SKM-1 treated with dmso at 0.1 percent for 144 hours (cell line): ENCODE results near the gene ZNF543.
"Not testable (repeated sequence)": the region's sequence is repeated elsewhere in the genome, so short reads cannot be mapped to it uniquely, and the experiment has no call there.

Experiments
- DNase-seq: peaks from one replicate; lab custom pipeline; 2025; ENCODE audit not compliant: unreplicated experiment; lab: John Stamatoyannopoulos, UW

ZNF543 gene

DNA sequence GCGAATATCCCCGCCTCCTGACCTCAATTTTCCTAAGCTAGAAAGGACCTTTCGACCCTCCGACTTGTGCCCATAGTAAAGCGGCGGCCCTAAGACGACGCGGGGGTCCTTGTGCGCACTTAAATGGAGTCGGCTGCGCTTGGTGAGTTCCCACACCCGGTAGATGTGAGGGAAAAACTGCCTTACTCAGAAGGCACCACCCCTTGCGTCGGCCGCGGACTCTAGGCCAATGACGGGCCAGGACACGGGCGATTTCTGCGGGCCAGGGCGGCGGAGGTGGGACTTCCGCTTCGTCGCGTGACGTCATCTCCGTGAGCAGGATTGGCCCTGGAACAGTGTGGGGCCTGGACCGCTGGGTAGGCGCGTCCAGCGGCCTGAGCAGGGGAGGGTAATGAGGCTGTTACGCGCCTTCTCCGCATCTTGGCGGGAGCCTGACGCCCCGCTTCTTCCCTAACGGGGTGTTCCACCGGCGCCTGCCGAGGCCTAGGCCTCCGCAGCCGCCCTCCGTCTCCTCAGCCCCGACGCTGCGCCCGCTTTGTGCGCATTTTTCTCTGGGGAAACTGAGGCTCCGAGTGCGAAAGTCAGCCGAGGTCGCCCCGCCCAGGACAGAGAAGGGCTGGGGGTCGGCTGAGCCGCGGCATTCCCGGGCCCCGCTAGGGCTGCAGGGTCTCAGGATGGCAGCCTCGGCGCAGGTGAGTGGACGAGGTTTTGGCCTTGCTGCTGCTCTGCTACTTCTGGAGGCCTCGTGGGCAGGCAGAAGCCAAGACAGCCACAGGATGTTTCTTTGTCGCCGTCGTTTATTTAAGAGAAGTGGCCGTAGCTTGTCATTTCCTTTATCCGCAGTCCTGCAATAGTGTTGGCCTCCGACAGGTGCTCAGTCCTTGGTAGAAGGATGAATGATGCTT, at the start of gene ZNF543:
TSS of gene ZNF543 (plus strand) at position 293 of the 905 bp plus-strand sequence. CDS start at position 675, 382 bp downstream.
- DNase-seq, result peak; percentile 71

DNA sequence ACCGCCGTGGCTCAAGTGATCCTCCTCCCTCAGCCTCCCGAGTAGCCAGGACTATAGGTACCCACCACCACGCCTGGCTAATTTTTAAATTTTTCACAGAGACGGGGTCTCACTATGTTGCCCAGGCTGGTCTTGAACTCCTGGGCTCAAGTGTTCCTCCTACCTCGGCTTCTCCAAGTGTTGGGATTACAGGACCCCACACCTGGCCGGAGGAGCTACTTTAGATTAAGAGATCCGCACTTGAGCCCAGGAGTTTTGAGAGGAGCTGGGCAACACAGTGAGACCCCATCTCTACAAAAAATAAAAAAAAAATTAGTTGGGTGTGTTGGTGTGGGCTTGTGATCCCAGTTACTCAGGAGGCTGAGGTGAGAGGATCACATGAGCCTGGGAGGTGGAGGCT, 49.0 kb upstream of the ZNF543 start:
- DNase-seq, result no peak

DNA sequence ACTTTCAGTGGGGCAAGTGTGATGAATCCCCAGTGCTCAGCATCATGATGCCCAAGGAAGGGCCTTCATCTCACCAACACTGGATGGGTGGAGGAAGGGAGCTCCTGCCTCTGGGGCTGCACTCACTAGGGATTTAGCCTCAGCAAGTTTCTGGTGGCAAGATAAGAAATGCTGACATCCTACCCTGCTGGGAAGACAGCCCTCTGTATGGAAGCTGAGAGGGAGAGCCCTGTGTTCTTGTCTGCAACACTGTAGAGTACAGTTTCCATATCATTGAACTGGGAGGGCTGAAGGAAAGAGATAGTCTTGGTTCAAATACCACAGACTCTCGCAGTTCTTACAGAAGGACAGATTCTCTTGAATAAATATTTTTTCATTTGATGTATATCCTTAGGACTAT, 47.3 kb upstream of the ZNF543 start:
- DNase-seq, result no peak

DNA sequence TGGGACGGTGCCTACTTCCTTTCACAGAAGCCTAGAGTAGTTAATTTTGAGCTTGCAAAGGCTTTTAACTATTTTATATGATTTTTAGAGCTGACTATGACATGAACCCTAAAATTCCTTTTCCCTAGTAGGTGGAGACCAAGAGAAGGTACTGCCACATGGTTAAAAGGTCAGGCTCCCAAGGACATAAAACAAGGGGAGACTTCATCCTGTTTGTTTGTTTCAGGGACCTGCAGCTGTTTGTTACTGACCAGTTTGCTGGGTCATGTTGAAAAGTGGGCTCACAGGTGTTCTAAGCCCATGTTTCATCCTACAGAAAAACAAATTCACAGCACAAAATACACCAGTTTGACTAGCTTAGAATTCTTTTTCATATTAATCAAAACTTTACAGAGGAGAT, 43.8 kb upstream of the ZNF543 start:
- no peak for DNase-seq

DNA sequence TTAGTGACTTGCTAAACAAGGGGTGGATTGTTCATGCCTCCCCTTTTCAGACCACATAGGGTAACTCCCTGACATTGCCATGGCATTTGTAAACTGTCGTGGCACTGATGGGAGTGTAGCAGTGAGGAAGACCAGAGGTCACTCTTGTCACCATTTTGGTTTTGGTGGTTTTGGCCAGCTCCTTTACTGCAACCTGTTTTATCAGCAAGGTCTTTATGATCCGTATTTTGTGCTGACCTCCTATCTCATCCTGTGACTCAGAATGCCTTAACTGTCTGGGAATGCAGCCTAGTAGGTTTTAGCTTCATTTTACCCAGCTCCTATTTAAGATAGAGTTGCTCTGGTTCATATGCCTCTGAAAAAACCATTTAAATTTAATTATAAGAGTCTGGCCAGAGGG, 41.8 kb upstream of the ZNF543 start:
- DNase-seq, result not testable (repeated sequence)

DNA sequence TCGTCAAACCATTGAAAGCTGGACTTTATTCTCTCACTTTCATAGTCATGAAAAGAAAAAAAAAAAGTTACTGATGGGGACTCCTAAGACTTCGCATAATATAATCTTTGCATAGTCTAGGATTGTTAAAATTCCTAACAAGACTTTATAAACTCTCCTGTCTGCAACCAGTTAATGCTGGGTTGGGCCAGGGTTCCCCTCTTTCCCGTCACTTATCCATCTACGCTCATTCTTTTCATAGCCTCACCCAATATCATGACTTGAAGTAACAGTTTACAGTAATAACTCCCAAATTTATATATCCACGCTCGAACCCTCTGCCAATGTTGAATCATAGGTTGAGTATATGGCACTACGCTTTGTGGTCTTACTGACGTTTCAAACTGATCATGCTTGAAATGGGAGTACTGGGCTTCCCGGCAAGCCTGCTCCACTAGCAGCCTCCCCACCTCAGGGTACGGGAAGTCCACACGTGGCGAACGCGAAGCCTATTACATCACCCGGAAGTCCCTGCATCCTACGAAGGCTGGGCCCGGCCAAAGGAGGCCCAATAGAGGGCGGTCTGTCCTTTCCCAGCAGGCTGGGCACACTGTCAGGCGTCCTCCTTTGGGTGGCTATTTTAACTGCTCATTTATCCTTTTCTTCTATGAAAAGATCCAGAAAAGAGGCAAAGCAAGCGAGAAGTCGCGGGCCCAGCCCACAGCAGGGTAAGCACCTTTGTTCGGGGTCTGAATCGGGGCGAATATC, 40.7 kb upstream of the ZNF543 start:
- peak; percentile 60 for DNase-seq

DNA sequence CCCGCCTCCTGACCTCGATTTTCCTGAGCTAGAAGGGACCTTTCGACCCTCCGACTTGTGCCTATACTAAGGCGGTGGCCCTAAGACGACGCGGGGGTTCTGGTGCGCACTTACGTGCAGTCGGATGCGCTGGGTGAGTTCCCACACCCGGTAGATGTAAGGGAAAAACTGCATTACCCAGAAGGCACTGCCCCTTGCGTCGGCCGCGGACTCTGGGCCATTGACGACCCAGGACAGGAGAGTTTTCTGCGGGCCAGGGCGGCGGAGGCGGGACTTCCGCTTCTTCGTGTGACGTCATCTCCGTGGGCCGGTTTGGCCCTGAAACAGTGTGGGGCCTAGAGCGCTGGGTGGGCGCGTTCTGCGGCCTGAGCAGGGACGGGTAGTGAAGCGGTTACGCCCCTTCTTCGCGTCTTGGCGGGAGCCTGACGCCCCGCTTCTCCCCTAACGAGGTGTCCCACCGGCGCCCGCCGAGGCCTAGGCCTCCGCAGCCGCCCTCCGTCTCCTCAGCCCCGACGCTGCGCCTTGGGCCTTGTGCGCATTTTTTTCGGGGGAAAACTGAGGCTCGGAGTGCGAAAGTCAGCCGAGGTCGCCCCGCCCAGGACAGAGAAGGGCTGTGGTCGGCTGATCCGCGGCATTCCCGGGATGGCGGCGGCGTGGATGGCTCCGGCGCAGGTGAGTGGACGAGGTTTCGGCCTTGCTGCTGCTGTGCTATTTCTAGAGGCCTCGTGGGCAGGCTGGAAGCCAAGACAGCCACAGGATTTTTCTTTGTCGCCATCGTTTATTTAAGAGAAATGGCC, 39.9 kb upstream of the ZNF543 start, which contains the start of gene ZNF460:
TSS of gene ZNF460 (plus strand) at position 321 of the 797 bp plus-strand sequence. CDS start at position 643, 322 bp downstream.
- DNase-seq, result peak; percentile 73

DNA sequence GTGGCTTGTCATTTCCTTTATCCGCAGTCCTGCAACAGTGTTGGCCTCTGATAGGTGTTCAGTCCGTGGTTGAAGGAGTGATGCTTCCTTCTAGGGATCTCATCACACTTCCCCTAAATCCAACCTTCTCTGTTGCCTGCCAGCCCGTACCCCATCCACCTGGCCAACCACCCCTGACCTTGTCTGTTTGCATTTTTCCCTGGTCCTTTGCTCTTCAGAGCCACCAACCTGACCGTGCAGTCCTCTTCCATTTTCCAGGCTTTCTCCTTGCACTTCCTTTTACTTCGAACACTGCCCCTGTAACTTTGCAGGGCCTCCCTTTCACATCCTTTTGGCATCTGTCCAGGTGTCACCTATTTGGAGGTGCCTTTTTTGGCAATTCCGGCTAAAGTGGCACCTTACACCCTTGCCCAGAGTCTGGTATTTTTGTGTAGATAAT, 39.3 kb upstream of the ZNF543 start:
- no peak for DNase-seq

DNA sequence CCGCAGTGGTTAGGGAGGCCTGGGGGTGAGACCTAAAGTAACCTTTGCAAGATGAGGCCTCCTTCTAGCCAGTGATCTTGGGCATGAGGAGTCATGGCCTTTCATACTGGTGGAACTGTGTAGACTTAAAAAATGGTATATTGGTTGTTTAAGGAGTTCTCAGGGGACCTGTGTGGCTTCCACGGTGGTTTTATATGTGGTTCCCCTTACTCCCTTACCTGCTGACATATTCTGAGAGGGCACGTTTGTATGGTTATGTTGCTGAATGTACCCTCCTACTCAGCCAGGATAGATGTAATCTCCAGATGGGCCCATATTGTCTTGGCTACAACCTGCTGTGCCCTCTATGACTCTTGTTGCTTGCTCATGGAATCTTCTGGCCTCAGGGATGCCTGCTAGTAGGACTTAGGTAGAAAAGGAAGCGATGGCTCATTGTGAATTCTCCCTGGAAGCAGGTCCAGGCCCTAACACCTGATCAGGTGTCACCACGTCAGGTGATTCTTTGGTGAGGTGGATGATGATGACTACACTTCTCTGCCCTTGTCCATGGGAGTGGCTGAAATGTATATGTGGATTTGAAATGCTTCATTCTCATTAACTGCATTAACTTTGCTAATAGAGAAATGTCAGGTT, 38.1 kb upstream of the ZNF543 start:
- no peak for DNase-seq

DNA sequence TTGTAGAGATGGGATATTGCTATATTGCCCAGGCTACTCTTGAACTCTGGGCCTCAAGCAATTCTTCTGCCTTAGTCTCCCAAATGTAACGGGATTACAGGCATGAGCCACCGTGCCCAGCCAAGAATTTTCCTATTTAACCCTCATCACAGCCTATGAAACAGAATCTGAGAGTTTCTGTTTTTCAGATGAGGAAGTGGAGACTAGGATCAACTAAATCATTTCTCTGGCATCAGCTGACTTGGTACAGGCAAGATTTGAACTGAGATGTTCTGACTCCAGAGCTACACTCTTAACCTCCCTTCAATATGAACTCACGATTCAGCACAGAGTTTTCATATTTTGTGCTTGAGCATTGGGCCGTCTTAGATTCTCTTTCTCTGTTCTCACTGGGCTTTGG, 31.9 kb upstream of the ZNF543 start:
- DNase-seq, result no peak

DNA sequence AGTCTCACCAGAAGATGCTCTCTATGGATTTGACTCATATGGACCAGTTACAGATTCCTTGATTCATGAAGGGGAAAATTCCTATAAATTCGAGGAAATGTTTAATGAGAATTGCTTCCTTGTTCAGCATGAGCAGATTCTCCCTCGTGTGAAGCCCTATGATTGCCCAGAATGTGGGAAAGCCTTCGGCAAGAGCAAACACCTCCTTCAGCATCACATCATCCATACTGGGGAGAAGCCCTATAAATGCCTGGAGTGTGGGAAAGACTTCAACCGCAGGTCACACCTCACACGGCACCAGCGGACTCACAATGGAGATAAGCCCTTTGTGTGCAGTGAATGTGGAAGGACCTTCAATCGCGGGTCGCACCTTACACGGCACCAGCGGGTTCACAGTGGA, 29.3 kb upstream of the ZNF543 start:
- DNase-seq, result no peak

DNA sequence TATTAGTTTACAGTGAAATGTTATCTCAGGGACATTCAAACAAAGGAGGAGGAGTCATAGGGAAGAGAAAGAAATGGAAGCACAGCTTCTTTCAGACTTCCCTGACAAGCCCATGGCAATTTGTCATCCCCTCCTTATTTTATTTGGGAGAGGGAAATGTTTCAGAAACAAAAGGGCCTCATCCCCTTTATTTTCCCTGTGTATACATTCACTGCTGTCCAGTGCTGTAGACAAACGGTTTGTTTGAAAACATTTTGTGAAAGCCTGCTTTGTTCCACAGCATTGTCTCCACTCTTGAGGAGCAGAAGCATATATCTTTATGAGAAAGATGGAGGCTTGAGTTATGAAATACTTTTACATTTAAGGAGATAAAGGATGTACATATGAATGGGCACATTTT, 27.7 kb upstream of the ZNF543 start:
- no peak for DNase-seq

DNA sequence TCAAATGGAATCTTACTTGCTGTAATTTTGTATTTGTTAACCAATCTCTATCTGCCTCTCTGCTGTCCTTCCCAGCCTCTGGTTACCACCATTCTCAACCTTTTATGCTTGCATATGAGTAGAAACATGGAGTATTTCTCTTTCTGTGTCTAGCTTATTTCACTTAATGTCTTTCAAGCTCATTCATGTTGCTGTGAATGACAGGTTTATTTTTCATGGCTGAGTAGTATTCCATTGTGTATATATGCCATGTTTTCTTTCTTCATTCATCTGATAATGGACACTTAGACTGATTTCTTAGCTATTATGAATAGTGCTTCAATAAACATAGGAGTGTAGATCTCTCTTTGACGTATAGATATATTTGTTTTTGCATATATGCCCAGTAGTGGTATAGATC, 26.6 kb upstream of the ZNF543 start:
- no peak for DNase-seq

DNA sequence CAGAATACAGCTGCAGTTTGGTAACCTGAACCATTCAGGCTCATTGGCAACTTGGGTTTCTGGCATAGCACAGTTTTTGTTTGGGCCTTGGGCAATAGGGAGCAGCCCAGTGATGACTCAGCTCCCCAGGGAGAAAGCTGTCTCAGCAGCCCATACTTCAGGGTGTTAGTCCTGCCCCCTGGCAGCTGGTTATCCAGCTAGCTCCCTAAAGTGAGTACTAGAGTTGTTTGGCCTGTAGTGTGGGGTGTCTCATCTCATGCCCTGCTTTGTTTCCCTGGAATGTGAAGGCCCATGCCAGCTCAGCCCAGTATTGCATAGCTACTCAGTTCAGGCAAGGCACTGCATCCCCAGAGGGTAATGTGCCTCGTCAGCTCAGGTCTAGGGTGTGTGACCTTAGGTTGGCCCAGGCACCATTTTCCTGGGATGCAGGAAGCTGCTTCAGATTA, 18.2 kb upstream of the ZNF543 start:
- DNase-seq, result no peak

DNA sequence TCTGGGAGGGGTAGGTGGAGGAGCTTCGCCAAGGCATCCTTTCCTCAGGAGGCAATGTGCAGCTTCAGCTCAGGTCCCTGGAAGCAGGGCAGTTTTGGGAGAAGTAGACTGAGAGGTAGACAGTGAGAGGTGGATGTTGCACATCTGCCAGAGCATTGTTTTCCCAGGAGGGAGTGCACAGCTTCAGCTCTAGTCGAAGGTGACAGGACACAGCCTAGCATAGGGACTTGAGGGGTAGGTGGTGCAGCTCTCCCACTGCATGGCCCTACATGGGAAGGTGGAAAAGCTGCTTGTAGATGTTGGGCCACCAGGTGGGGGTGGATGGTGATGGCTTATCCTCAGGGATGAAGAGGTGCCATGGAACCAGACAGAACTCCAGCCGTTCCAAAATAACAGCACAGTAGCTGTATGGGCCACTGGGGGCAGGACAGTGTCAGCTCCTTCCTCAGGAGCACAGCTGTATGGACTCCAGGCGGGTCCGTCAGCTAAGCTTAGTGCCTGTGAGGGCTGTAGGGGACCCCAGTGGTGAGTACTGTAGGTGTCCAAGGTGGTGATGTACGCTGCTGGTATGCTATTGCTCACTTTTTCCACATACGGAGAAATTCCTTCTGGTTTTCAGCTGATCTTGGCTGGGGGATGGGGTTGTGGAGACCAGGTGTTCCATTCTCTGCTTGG, 17.4 kb upstream of the ZNF543 start:
- no peak for DNase-seq

DNA sequence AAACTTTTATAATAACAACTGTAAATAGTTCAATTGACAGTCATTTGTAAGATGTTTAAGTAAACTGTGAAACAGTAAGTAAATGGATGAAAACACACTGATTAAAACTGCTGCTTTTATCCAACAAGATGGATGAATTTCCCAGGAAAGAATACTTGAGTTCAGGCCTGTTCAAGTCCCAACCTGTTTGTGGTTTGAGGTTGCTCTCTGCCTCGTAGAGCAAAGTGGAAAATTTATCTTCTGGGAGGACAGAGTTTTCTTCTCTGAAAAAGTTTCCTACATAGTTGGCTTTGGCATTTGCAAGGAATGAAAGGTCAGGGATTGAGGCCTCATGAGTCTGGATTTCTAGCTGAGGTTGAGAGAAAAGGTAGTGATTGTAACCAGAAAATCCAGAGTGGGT, 15.2 kb upstream of the ZNF543 start:
- DNase-seq, result no peak

DNA sequence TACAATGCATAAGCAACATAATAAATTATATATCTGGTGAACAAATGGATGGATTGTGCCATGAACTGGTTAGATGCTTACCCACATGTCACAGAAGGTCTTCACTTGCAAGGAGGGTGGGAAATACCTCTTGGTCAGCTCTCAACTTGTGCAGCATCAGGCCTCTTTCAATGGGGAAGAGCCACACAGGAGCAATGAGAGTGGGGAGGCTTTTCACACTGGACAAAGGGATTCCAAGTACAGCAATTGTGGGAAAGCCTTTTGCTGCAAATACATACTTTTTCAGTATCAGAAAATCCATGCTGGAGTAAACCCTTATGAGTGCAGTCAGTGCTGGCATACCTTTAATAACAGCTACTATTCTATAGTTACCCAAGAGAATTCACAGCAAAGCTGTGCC, 11.8 kb upstream of the ZNF543 start:
- DNase-seq, result no peak

DNA sequence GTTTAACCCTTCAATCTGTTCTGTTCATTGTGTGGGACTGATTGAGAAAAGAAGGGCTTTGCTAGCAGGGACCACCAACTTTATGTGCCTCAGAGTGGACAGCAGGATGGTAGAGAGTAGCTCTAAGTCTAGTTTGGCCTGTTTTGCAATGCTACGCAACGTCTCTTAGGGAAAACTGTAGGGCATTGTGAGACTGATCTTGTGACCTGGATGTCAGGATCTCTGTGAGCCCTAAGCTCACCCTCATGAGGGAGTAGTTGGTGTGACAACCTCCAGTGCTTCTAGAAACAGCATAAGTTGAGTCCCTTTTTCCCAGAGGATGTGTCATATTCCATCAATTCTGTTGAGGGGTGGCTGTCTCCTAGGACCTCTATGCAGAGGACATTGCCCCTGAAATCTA, 9.5 kb upstream of the ZNF543 start:
- no peak for DNase-seq

DNA sequence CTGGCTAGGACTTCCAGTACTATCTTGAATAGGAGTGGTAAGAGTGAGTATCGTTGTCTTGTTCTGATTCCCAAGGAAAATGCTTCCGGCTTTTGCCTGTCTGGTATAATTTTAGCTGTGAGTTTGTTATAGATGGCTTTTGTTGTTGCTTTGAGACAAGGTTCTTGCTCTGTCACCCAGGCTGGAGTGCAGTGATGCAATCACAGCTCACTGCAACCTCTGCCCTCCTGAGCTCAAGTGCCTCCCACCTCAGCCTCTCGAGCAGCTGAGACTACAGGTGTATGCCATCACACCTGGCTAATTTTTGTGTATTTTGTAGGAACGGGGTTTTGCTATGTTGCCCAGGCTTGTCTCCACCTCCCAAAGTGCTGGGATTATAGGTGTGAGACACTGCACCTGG, 6.1 kb upstream of the ZNF543 start:
- no peak for DNase-seq

DNA sequence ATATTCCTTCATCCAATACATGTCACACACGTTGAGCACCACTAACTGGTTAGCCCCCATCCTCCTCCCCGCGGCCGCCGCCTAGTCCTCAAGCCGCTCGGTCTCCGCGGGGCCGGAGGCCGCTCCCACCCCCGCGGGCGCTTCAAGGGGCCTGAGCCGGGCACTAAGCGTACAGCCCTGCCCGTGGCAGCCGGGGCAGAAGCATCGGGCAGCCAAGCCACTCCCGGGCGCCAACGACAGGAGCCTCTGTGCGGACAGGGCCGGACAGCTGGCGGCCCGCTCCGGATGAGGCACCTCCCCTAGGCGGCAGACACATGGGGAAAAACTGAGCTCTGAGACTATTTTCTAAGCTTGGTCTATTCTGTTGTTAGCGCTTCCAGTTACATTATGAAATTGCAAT, 2.8 kb upstream of the ZNF543 start:
- DNase-seq, result no peak
